Endothelial cell of umbilical vein (primary cell): Measurements from ENCODE around the gene TBC1D17. TPM values are rescaled to one million over a fixed set of nuclear protein-coding genes. Genes with fewer than 3 reads are reported as not detected.
"Not testable (repeated sequence)": the region's sequence is repeated elsewhere in the genome, so short reads cannot be mapped to it uniquely, and the experiment has no call there.

Source experiments
- BruUV-seq: library from RNA; stranded (reverse); fragments of 400-500 nt; replicated peaks from 2 replicates; lab custom pipeline; 2021; lab: Mats Ljungman, UMichigan
- CTCF ChIA-PET: fragments of 300-600, 350-600 bp; sonication (Branson Sonifier 250); formaldehyde crosslinking; loops from one replicate; lab custom pipeline; 2021; ENCODE audit warnings: antibody characterized with exemption, inconsistent platforms; lab: Charles Lee
- POLR2A ChIA-PET: fragments of 300-600, 350-600 bp; sonication (Branson Sonifier 250); formaldehyde crosslinking; loops from one replicate; lab custom pipeline; 2021; ENCODE audit warnings: antibody characterized with exemption, inconsistent platforms; lab: Charles Lee
- DNase-seq: peaks from one replicate; pipeline ENCODE4 v3.0.0-alpha.2; 2011; ENCODE audit warnings: low read depth, low spot score
- FAIRE-seq: peaks from 2 replicates; lab custom pipeline; 2011; peaks lifted over from hg19 to GRCh38; lab: Jason Lieb, UNC
- H2AFZ ChIP-seq: 2 replicates; pipeline ENCODE4 v1.6.0; 2012; ENCODE audit warnings: low read depth, low read length, control low read depth, inconsistent platforms
- H3K27ac ChIP-seq: 2 replicates; pipeline ENCODE4 v1.5.1; 2011; ENCODE audit warnings: low read depth, mild to moderate bottlenecking, control low read depth, low read length, moderate library complexity; ENCODE audit not compliant: insufficient read depth
- H3K27me3 ChIP-seq, 2 experiments: 2 replicates each; pipeline versions ENCODE4 v1.6.0 to v1.6.1; 2011; ENCODE audit warnings: low read length in 2 of 2, mixed read lengths in 1 of 2; ENCODE audit not compliant: control insufficient read depth in 2 of 2, insufficient read depth in 2 of 2
- H3K36me3 ChIP-seq, 2 experiments: 2 replicates in 1 of 2; 3 replicates in 1 of 2; pipeline ENCODE4 v1.5.1; 2011; ENCODE audit warnings: low read length in 2 of 2, mild to moderate bottlenecking in 1 of 2, moderate library complexity in 1 of 2; ENCODE audit not compliant: control insufficient read depth in 2 of 2, insufficient read depth in 2 of 2; ENCODE audit errors: extremely low read depth in 1 of 2
- H3K4me1 ChIP-seq: 3 replicates; pipeline ENCODE4 v1.5.1; 2011; ENCODE audit warnings: mild to moderate bottlenecking, low read length; ENCODE audit not compliant: control insufficient read depth, insufficient read depth; ENCODE audit errors: extremely low read depth
- H3K4me2 ChIP-seq: 2 replicates; pipeline ENCODE4 v1.6.1; 2011; ENCODE audit warnings: low read length, control low read depth, mixed read lengths; ENCODE audit not compliant: insufficient read depth
- H3K4me3 ChIP-seq, 3 experiments: fragments of 200-600 bp in 1 of 3; sonication (generic), shearing (Covaris generic) in 1 of 3; replicated peaks in 1 of 3; 2 replicates each; pipeline ENCODE4 v1.5.1; 2011 to 2016; ENCODE audit warnings: control low read depth in 3 of 3, low read length in 3 of 3, mild to moderate bottlenecking in 2 of 3, inconsistent platforms in 1 of 3, low read depth in 1 of 3, moderate library complexity in 1 of 3; ENCODE audit not compliant: insufficient read depth in 1 of 3
- H3K79me2 ChIP-seq: 2 replicates; pipeline ENCODE4 v1.6.0; 2012; ENCODE audit warnings: low read length, inconsistent platforms; ENCODE audit not compliant: control insufficient read depth, insufficient read depth
- H3K9ac ChIP-seq: replicated peaks from 2 replicates; pipeline ENCODE3; 2011; ENCODE audit warnings: low read length, control low read depth; ENCODE audit not compliant: insufficient read depth; ENCODE audit errors: extremely low read depth
- H3K9me1 ChIP-seq: replicated peaks from 3 replicates; pipeline ENCODE4 v1.6.0; 2011; ENCODE audit warnings: mild to moderate bottlenecking, low read length; ENCODE audit not compliant: control insufficient read depth, insufficient read depth; ENCODE audit errors: extremely low read depth
- H3K9me3 ChIP-seq: replicated peaks from 2 replicates; pipeline ENCODE4 v1.5.1; 2012; ENCODE audit warnings: low read length, inconsistent platforms; ENCODE audit not compliant: control insufficient read depth, insufficient read depth
- H4K20me1 ChIP-seq: replicated peaks from 2 replicates; pipeline ENCODE3; 2011; ENCODE audit warnings: mild to moderate bottlenecking, low read length; ENCODE audit not compliant: control insufficient read depth, insufficient read depth; ENCODE audit errors: extremely low read depth
- CTCF ChIP-seq, 2 donors: IDR thresholded peaks; 1 replicate in 1 of 2; 2 replicates in 1 of 2; pipeline ENCODE4 v1.5.1; 2011; ENCODE audit warnings: low read length in 2 of 2, mild to moderate bottlenecking in 2 of 2, moderate library complexity in 2 of 2, control low read depth in 1 of 2, inconsistent platforms in 1 of 2, low read depth in 1 of 2; ENCODE audit not compliant: insufficient read depth in 1 of 2; ENCODE audit errors: extremely low read depth in 1 of 2
- EZH2 ChIP-seq: IDR thresholded peaks from 2 replicates; pipeline ENCODE4 v1.6.1; 2012; ENCODE audit warnings: borderline replicate concordance, low read depth, mild to moderate bottlenecking, moderate library complexity, low read length, inconsistent platforms; ENCODE audit not compliant: severe bottlenecking
- FOS ChIP-seq: IDR thresholded peaks from 2 replicates; pipeline ENCODE4 v1.6.1; 2011; ENCODE audit warnings: mild to moderate bottlenecking, low read length, moderate library complexity, borderline replicate concordance; ENCODE audit not compliant: insufficient read depth
- GATA2 ChIP-seq: IDR thresholded peaks from 2 replicates; pipeline ENCODE4 v1.7.0; 2011; ENCODE audit warnings: low read depth, mild to moderate bottlenecking, moderate library complexity, mixed read lengths, low read length; ENCODE audit not compliant: insufficient read length, insufficient read depth
- JUN ChIP-seq: IDR thresholded peaks from 2 replicates; pipeline ENCODE4 v1.6.1; 2011; ENCODE audit warnings: borderline replicate concordance, low read depth; ENCODE audit not compliant: insufficient read length, insufficient read depth
- MAX ChIP-seq: IDR thresholded peaks from 2 replicates; pipeline ENCODE4 v1.6.1; 2011; ENCODE audit not compliant: insufficient read depth, insufficient read length
- MYC ChIP-seq: IDR thresholded peaks from one replicate; pipeline ENCODE4 v1.6.1; 2011; ENCODE audit warnings: mild to moderate bottlenecking, low read depth, low read length
- POLR2A ChIP-seq: IDR thresholded peaks from 2 replicates; pipeline ENCODE4 v1.6.1; 2012; ENCODE audit warnings: low read depth, mild to moderate bottlenecking, control low read depth, low read length
- POLR2AphosphoS5 ChIP-seq: IDR thresholded peaks from 2 replicates; pipeline ENCODE4 v1.6.1; 2012; ENCODE audit warnings: low read depth, mild to moderate bottlenecking, control low read depth, low read length, moderate library complexity; ENCODE audit not compliant: insufficient read depth
- dilution Hi-C: fragments of 300-500 bp; cut with MboI; formaldehyde crosslinking; loops from one replicate; pipeline ENCODE4 v1.15.0; 2019; ENCODE audit warnings: low sequenced_read_pairs; ENCODE audit not compliant: extremely low pct_ligation_motif_present
- intact Hi-C: fragments of 100-400 bp; cut with micrococcal nuclease; formaldehyde crosslinking; loops from one replicate; pipeline ENCODE4 v1.10.0; 2022
- polyA plus RNA-seq, 4 experiments: library from polyadenylated mRNA; depleted of rRNA in 3 of 4; stranded (reverse) in 3 of 4; unstranded in 1 of 4; fragments of >200 nt; gene quantifications; 2 replicates each; pipeline versions ENCODE4 v1.2.1 to v1.2.3, GENCODE V29; 2011 to 2012; ENCODE audit warnings: missing spikeins in 1 of 4
- total RNA-seq: library from RNA; stranded (reverse); gene quantifications from 2 replicates; pipeline ENCODE4 v1.2.3, GENCODE V29; 2021

The TBC1D17 gene
- total and polyA plus RNA-seq, 2 donors (not counting 3 experiments of a cell fraction or from before 2014, with no cell fraction given): 34.2 to 39.3 TPM

DNA sequence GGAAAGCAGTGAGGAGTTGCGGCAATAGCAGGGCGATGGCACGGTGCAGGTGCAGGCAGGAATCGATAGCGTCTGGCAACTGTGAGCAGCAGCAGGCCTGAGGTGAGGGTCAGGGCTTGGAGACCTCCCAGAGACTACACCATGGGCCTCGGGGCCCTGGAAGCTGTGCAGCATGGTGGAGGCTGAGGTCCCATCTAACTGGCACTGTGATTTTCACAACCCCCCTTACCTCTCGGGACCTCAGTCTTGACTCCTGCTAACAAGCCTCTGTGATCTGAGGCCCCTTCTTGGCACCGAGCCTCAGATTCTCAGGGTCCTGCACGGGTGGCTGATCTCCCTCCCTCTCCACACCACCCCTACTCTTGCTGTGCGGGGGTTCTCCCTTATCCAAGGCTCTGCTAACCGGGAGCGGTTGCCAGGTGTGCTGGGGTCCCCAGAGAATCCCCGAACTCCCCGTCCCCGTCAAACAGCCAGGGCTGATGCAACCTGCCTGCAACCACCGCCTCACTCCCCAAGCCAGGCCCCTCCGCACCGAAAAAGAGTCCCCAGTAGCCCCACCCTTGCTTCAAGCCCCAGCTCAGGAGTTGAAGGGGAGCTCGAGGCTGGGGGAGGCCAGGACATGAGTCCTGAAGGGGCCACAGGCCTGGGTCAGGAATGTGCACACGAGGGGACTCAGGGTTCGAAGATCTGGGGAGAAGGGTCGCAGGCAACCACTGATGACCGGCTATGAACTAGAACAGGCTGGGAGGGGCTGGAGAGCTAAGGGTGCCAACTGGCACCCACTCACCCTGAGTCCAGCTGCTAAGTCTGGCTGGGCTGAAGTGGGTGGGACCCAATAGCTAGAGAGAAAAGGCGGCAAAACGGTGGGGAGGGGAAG lies 46.7 kb downstream of the TBC1D17 start:
- no TSS peak for BruUV-seq
- no peak overlapping the region for H3K4me3 ChIP-seq
- CTCF ChIA-PET: no interaction called here
- H3K36me3 ChIP-seq: peaks cover 6 to 25% of the 10 kb centered on the region in 2 experiments
- no peak for FAIRE-seq
- POLR2A ChIA-PET: no interaction called here
- peaks cover 10% of the 10 kb centered on the region for H3K4me1 ChIP-seq
- no peaks in the 10 kb centered on the region for H4K20me1 ChIP-seq
- no peak overlapping the region for H3K4me2 ChIP-seq
- dilution Hi-C loops: no loop called here
- peaks cover 90% of the 10 kb centered on the region for H3K79me2 ChIP-seq
- intact Hi-C loops: no loop called here
- H3K9me3 ChIP-seq: no peaks in the 10 kb centered on the region
- DNase-seq: no peak
- no peak overlapping the region for H3K9ac ChIP-seq
- H3K27ac ChIP-seq: no peak overlapping the region
- no peaks in the 10 kb centered on the region for H3K27me3 ChIP-seq
- no peaks in the 10 kb centered on the region for H3K9me1 ChIP-seq
- H2AFZ ChIP-seq: no peak overlapping the region
- TF ChIP-seq POLR2AphosphoS5: no peak
- no peak for TF ChIP-seq JUN
- no peak for TF ChIP-seq POLR2A
- no peak for TF ChIP-seq GATA2
- TF ChIP-seq MAX: no peak
- TF ChIP-seq FOS: no peak
- no peak for TF ChIP-seq CTCF (IDR thresholded peaks at IDR 0.05; ENCODE audit: extremely low read depth in 1 of 2, insufficient read depth in 1 of 2, low read depth in 1 of 2, low read length in 2 of 2)
- TF ChIP-seq EZH2: no peak
- TF ChIP-seq MYC: no peak

DNA sequence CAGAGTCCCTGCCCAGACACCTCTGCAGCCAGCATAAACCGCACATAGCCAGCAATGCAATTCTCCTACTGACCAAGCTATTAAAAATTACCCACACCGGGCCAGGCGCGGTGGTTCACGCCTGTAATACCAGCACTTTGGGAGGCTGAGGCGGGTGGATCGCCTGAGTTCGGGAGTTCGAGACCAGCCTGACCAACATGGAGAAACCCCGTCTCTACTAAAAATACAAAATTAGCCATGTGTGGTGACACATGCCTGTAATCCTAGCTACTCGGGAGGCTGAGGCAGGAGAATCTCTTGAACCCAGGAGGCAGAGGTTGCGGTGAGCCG lies 47.3 kb downstream of the TBC1D17 start:
- H3K9me3 ChIP-seq, POLR2A ChIA-PET, H3K9ac ChIP-seq, DNase-seq, H3K9me1 ChIP-seq, H3K27me3 ChIP-seq, dilution Hi-C loops, H2AFZ ChIP-seq, intact Hi-C loops, BruUV-seq, H3K4me2 ChIP-seq, H4K20me1 ChIP-seq, FAIRE-seq, H3K4me3 ChIP-seq, CTCF ChIA-PET, H3K27ac ChIP-seq: not testable (repeated sequence)
- H3K36me3 ChIP-seq: peaks cover 6 to 25% of the 10 kb centered on the region in 2 experiments
- peaks cover 86% of the 10 kb centered on the region for H3K79me2 ChIP-seq
- H3K4me1 ChIP-seq: peaks cover 10% of the 10 kb centered on the region
